ENCODE results near the gene G0S2.
A peak's percentile ranks its signal among the peaks of the same experiment; 100 is the strongest.

G0S2 gene

DNA sequence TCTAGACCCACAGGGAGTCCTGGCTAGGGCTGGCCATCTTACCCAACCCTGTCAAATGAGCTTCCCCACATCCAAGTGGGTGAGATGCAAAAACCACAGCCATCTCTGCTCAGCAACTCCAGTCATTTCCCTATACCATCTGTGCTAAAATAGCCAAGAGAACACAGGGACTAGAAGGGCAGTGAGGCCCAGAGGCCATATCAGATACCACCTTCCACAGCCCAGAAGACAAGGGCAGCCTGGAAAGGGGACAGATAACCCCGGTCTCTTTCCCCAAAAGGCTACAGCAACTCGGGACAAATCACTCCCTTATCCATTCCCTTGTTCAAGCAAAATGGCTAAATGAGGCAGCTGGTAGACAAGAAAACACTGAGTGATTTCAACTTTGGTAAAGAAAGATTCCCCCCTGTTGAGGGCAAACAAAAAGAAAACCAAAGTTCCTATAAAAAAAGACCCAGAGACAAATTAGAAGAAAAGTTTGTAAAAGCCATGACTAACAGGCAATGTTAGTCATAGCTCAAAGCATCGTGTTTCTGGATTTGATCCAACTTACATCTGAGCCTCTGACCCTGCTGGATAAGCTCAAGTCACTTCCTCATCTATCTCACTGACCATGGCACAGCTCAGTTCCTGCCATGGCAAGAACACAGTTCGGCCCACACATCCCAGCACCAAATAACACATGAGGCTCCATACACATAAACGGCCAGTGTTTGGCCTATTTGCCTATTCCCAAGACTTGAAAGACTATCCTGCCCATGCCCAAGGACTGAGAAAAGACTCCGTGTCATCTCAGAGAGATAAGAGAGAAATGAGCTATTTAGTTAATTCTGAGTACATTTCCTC, 26.1 kb upstream of the G0S2 start:
- DNase-seq (ENCODE audit: low read depth): peak; percentile 78
- TF ChIP-seq, protein P1, sequence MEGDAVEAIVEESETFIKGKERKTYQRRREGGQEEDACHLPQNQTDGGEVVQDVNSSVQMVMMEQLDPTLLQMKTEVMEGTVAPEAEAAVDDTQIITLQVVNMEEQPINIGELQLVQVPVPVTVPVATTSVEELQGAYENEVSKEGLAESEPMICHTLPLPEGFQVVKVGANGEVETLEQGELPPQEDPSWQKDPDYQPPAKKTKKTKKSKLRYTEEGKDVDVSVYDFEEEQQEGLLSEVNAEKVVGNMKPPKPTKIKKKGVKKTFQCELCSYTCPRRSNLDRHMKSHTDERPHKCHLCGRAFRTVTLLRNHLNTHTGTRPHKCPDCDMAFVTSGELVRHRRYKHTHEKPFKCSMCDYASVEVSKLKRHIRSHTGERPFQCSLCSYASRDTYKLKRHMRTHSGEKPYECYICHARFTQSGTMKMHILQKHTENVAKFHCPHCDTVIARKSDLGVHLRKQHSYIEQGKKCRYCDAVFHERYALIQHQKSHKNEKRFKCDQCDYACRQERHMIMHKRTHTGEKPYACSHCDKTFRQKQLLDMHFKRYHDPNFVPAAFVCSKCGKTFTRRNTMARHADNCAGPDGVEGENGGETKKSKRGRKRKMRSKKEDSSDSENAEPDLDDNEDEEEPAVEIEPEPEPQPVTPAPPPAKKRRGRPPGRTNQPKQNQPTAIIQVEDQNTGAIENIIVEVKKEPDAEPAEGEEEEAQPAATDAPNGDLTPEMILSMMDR (conservative IDR thresholded peaks at IDR 0.05; ENCODE audit: low read depth, low read length): no peak
- no peak overlapping the region for H3K4me3 ChIP-seq (ENCODE audit: low read length)

DNA sequence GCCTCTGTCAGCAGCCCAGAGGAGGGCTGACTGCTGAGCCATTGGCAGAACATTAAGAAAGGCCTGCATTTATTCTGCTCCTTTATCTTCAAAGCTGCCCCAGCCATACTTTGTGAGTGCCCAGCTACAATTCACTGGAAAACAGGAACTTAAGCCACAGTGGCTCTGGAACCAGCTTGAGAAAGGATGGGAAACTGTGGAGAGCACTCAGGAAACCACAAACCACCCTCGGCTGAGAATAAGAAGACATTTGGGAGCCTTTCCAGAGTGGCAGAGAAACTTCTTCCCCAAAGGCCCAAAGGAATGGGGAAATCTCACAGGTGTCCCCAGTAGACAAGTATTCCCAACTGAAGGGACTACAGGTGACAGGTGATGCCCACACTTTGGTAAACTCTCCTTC, 24.8 kb upstream of the G0S2 start:
- TF ChIP-seq, protein P1 (conservative IDR thresholded peaks at IDR 0.05; ENCODE audit: low read depth, low read length): no peak
- no peak for DNase-seq (ENCODE audit: low read depth)
- no peak overlapping the region for H3K4me3 ChIP-seq (ENCODE audit: low read length)

DNA sequence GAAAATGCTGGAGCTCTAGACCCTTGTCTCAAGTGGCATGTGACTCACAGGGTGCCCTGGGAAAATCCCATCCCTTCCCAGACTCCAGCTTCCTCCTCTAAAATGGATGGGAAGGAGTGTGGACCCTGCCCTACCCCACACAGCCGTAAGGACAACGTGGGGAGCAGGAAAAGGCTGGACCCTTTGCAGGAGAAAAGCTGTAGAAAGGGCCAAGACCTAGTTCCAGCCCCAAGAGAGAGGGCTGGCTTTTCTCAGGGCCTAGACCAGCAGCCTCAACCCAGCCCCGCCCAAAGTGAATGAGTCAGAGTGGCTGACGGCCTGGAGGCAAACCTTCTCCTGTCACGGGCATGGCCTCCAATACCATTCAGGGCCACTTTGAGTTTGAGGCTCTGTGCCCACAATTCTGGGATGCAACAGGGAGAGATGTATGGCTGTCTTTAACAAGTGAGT, 24.0 kb upstream of the G0S2 start:
- DNase-seq (ENCODE audit: low read depth): peak; percentile 26
- H3K4me3 ChIP-seq (ENCODE audit: low read length): no peak overlapping the region
- TF ChIP-seq, protein P1 (conservative IDR thresholded peaks at IDR 0.05; ENCODE audit: low read depth, low read length): no peak

DNA sequence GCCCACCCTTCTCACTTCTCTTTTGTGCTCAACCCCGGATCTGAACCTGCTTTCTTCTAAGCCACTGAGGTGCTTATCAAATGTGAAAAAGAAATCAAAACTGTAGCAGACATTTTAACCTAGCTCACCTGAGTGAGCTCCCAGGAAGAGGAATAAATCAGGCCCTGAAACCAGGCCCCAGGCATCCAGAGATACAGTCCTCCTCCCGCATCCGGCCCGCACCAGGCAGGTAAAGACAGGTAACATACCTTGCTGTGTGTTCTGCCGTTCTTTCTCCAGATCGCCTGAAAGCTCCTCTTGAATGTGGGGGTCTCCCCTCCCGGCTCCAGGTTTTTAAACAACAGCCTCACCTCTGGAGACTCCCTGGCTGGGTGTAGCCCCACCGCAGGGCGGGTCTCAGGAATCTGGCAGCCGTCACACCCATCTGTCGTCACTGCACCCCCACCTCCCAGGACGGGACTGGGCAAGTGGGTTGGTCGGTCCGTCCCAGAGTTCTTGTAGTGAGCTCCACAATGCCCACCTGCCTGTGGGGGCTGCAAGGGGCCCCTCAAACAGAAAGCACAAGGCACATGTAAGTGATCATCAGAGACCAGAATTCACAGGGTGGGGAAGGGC, 23.0 kb upstream of the G0S2 start, which contains the start of gene LAMB3:
TSS of gene LAMB3 (minus strand) at position 305 of the 615 bp plus-strand sequence. CDS start 1,481 bp downstream, outside the sequence.
- TF ChIP-seq, protein P1 (conservative IDR thresholded peaks at IDR 0.05; ENCODE audit: low read depth, low read length): no peak
- no peak within 1 kb of the TSS for H3K4me3 ChIP-seq (ENCODE audit: low read length)
- no peak for DNase-seq (ENCODE audit: low read depth)

DNA sequence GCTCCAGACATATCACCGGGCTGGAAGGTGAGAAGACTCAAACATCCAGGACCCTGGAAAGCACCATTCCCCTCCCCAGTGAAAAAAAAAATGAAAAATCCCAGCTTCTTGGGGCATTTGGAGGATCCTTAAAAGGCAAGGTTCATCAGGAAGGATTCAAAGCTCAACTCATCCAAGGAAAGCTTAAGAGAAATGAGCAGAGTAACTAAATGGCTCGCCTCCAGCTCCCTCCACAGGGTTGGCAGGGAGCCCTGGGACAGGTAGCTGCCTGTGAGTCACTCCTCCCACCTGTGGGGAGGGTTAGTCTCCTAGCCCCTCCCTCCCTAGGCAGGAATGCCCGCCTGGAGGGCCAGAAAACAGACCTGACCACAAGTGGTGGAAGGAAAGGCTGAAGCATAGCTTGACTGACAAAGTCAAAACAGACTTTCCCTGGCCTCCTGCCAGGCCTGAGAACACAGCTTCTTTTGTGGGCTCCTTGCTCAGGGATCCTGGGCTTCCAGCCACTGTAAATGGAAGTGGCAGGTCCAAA, 22.3 kb upstream of the G0S2 start:
- H3K4me3 ChIP-seq (ENCODE audit: low read length): no peak overlapping the region
- peak; percentile 63 for DNase-seq (ENCODE audit: low read depth)
- TF ChIP-seq, protein P1 (conservative IDR thresholded peaks at IDR 0.05; ENCODE audit: low read depth, low read length): no peak

DNA sequence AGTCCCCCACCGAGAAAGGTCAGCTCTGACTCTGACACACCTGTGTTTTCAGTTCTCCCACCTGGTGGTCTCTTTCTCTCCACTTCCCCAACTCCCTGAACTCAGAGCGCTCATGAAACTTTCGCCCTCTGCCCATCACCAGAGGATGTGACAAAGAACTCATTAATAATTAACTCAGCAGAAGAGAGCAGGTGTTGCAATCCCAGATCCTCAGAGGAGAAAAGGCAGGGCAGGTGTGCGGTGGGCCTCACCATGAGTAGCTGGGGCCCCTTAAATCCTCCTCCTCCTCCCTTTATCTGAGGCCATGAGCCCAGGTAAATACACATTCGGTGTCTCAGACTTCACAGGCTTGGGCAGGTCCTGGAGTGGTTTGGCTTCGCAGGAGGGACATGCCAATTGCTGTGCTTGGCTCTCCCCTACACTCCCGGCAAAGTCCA, 21.3 kb upstream of the G0S2 start:
- H3K4me3 ChIP-seq (ENCODE audit: low read length): no peak overlapping the region
- TF ChIP-seq, protein P1 (conservative IDR thresholded peaks at IDR 0.05; ENCODE audit: low read depth, low read length): no peak
- DNase-seq (ENCODE audit: low read depth): no peak

Data from retinal pigment epithelial cell (primary cell).